HG03135 (cell line): ENCODE results near the gene VPS35L.
"Not testable (repeated sequence)": the region's sequence is repeated elsewhere in the genome, so short reads cannot be mapped to it uniquely, and the experiment has no call there.

ENCODE experiments used
- ATAC-seq: cut with Tn5 transposase; IDR thresholded peaks from one replicate; pipeline ENCODE4 v1.9.1; 2021; ENCODE audit warnings: mild to moderate bottlenecking, moderate library complexity; ENCODE audit not compliant: unreplicated experiment

VPS35L gene

DNA sequence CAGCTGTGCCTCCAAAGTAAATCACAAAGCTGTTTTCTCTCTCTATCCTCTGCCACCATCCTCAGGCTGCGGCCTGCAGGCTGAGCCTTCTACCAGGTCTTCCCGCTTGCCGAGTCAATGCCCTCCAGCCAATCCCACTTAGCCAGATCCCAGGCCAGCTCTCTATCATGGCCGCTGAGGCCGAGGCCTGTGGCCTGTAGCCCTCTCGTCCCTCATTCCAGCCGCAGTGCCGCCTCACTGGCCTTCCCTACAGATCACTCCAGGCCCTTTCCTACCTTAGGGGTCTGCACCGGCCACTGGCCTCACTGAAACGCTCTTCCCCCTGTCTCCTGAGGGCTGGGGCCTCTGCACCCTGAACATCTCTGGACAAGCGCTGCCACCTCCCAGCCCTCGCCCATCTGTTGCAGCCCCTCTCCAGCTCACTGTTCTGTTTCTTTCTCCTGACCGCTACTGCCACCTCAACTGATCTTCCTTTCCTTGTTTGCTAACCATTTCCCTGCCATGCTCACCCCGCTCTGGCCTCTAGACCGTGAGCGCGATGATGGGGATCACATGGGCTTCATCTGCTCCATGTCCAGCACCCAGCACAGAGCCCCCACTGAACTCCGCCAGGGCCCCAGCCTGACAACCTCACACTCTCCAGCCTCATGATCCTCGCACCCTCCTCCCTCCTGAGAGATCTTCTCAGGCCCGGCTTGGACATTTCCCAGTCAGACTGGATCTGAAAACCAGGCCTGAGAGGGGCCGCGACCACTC, 154.1 kb downstream of the VPS35L start:
- ATAC-seq, result no peak

DNA sequence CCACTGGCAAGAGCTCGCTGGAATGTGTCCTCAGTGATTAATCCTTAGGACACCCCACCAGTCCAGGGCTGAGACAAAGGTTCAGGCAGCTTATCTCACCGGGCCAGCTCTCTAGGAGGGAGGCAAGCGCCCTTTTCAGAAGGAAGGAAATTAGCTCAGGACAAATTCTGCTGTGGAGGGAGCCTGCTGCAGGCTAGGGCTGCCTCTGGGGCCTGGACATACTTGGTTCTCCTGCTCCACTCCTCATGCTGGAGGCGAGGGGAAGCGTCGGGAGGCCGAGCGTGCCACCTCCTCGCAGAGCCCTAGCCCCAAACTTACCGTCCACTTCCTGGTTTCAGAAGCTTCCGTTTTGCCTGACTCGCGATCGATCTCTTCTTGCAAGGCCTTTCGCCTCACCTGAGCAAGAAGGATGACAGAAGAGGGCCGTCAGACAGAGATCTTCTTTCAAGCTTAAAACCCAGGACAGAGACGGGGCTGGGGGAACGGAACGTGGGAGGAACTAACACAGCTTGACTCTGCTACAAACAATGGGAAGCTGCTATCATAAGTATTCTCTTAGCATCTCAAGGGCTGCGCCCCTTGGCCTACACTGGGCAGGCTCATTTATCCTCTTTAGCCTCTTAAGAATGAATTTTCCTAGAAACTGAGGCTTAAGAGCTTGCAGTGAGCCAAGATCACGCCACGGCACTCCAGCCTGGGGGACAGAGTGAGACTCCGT, 154.8 kb downstream of the VPS35L start:
- ATAC-seq, result no peak

DNA sequence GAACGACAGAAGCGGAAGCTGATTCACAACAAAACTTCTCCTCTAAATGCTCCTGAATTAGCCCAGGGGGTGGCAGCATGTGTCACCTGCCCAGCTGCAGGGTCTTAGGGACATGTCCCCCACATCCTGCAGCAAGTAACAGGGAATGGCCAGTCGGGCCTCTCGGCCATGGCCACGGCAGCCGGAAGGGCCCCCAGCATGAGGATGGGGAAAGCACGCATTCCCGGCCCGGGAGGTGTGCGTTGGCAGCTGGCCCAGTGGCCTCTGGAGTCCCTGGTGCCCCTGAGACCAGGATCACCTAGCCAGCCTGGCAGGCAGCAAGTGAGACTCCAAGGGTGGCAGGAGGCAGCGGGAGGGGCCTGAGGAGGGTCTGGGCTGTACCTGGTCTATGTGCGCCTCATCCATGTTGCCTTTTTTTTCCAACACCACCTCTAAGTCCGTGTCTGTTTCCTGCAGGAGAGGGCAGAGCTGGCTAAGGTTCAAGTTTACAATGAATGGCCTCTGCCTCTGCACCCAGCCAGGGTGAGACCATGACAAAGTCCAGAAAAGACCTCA, 155.6 kb downstream of the VPS35L start:
- ATAC-seq, result no peak

DNA sequence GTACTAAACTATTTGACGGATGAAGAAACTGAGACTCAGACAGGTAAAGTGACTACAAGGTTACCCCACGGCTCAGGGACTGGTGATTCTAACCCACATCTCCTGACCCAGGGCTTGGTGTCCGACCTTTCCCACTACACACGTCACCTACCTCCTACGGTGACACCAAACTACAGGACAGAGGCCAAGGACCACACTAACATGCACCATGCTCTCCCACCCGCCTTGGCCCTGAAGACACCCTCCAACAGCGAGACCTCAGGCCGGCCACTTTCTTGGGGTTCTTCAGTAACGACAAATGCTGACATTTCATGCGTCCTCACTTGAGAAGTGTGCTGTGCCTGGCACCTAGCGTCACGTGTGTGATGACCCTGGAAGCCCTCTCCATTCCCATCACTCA, 156.1 kb downstream of the VPS35L start:
- ATAC-seq, result no peak

DNA sequence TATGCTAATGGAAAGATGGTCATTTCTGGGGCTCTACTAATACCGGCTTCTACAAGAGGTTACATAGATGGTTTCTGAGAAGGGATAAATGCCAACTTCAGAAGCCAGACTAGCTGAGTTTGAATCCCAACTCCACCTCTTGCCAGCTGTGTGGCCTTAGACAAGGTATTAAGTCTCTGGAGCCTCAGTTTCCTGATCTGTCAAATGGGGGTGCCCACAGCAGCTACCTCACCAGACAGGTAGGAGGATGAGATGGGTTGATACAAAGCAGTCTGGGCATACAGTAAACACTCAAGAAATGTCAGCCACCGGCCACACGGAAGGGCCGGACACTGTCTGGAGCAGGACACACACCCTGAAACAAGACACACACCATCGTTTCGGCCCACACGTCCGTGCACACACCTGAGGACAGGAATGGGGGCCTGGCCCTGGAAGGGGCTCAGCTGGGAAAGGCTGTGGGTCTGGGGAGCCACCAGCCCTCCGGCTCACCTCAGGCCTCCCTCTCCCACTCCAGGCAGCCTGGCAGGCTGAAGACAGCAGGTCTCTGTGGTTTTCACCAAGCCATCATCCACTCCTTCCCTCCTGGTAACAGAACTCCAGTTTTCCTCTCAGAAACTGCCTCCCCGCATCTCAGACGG, 157.0 kb downstream of the VPS35L start:
- ATAC-seq, result no peak

DNA sequence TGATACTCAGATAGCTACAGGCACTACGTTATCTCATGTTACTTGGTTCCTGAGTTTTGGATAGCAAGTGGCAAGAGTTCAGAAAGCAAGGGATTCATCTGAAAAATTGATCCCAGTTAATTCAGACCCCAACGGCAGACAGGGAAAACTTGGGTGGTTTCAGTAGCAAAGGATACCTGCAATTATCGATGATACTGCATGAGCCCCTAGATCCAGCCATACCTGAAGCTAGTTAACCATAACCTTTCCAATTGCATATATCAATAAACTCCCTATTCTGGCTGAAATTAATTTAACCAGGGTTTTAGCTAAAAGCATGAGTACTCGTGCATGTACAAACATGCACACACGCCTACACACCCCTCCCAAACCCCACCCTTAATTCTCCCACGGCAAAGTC, 158.2 kb downstream of the VPS35L start:
- ATAC-seq, result no peak

DNA sequence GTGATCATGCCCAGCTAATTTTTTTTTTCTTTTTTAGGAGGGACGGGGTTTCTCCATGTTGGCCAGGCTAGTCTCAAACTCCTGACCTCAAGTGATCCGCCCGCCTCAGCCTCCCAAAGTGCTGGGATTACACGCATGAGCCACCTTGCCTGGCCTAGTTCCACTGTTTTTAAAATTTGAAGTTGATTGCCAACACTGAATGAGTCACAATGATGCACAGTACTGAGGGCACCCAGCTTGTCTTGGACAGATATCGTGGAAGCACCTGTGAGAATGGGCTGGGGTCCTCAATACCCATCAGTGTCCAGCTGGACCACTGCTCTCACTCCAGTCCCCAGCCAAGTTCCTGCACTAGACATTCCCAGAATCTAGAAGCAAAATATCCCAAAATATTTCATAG, 160.1 kb downstream of the VPS35L start:
- ATAC-seq, result no peak

DNA sequence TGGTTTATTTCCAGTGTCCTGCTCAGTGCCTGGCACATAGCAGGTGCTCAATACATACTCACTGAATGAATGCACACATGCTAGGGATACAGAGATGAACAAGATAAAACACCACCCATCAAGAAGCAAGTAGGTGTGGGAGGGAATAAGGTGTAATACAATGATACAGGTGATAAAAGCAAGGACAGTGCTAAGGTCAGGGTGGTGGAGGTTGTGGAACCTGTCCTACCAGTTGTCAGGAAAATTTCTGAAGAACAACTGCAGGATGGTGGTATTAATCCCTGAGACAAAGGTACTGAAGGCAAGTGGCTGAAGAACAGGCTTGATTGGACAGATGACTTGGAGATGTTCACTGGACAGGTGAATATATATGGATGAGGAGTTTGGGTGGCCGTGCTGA, 160.7 kb downstream of the VPS35L start:
- no peak for ATAC-seq

DNA sequence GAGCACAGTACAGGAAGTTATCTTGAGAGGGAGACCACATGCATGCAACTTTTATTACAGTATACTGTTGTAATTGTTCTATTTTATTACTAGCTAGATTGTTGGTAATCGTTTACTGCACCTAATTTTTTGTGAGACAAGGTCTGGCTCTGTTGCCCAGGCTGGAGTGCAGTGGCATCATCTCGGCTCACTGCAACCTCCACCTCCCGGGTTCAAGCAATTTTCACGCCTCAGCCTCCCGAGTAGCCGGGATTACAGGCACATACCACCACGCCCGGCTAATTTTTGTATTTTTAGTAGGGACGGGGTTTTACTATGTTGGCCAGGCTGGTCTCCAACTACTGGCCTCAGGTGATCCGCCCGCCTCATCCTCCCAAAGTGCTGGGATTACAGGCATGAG, 161.2 kb downstream of the VPS35L start:
- ATAC-seq, result not testable (repeated sequence)

DNA sequence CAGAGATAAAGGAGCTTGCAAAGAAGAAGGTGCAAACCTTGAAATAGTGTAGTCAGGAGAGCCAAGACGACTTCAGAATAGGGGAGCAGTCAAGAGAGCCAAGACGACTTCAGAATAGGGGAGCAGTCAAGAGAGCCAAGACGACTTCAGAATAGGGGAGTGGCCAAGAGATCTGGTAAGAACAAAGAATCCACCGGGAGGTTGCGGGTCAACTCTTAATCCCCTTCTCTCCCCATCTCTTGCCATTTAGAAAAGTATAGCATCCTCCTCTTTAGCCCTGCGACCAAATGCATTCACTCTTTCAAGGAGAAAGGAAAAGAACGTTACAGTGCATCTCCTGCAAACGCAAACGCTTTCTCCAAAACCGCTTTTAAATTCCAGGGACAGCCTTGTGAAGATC, 161.8 kb downstream of the VPS35L start:
- ATAC-seq, result no peak

DNA sequence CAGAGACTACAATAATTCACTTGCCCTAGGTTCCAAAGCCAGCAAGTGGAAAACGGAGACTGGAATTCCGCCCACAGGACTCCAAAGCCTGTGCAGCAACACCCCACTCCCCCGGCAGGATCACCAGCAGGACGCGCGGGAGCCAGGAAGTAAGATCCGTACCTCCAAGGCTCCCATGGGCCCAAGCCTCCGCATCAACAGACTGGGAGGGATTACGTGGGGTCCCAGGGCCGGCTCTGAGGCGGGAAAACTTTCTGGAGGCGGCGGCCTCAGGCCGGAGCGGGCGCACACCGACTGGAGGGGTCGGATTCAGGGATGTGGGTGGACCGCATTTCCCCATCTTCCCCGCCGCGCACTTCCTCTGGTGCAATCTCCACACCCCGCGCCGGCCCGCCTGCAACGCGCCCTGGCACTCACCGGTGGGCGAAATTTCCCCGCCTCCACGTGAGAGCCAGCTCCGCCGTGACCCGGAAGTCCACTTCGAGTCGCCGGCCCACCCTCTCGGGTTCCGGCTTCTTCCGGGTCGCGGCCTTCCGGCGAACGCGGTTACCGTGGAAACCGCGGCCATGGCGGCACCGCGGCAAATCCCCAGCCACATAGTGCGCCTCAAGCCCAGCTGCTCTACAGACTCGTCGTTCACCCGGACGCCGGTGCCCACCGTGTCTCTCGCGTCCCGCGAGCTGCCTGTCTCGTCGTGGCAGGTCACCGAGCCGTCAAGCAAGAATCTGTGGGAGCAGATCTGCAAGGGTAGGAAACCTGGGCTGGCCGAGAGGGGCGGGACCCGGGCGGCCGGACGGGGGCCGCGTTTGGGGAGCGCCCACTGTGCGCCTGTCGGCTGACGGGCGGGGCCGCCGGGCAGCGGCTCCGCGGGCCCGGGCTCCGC, 162.5 kb downstream of the VPS35L start, which contains the start of the genes IQCK and KNOP1:
TSS of gene IQCK (plus strand) at position 531 of the 883 bp plus-strand sequence. CDS start at position 567, 36 bp downstream.
TSS of gene KNOP1 (minus strand) at position 487 of the 883 bp plus-strand sequence. CDS start 3,192 bp downstream, outside the sequence.
- ATAC-seq, result peak; percentile 92

DNA sequence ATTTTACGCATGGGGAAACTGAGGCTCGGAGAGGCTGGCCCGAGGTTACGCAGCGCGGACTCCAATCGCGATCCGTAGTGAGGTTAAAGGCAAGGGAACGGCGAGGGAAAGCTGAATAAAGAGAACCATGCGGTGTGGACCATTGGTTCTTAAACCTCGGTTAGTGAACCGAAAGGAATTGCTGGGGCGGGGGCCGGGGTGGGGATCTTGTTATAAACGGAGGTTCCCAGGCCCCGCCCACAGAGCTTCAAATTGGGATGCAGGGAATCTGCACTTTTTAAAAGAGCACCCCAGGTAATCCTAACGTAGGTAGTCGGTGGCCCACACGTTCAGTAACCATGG, 163.1 kb downstream of the VPS35L start:
- no peak for ATAC-seq

DNA sequence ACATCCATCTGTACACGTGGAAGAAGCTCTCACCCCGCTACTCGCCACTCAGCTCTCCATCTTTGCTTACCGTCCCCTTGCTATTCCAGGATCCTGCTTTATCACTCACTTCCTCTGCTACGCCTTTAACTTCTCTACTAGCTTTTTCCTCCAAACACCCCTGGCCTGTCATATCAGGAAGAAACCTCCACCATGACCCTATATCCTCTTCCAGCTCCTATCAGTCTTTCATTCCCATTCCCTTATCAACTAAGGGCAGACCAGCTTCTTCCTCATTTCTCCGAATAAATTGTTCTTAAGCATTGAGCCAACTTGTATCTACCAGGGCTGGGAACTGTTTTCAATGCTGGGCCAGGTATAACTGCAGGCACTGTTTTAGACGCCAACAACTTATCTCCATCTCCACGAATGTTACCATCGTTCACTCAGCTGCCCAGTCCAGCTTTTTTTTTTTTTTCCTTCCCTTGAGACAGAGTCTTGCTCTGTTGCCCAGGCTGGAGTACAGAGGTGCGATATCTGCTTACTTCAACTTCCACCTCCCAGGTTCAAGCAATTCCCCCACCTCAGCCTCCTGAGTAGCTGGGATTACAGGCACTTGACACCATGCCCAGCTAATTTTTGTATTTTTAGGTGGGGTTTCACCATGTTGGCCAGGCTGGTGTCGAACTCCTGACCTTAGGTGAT, 166.9 kb downstream of the VPS35L start:
- no peak for ATAC-seq

DNA sequence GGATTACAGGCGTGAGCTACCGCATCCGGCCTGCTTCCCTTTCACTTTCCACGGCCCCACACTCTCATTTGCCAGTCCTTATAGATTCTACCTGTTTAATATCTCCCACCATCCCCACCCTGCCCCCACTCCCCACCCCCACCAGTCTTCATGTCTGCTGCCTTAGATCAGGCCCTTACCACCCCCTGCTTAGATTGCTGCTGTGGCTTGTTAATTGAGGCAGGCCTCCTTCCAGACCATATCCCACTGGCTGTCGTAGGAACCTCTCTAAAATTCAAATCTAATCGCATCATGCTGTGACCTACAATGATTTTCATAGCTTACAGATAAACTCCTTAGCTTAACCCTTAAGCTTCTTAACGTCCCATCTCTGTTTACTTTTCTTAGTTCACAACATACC, 167.5 kb downstream of the VPS35L start:
- no peak for ATAC-seq

DNA sequence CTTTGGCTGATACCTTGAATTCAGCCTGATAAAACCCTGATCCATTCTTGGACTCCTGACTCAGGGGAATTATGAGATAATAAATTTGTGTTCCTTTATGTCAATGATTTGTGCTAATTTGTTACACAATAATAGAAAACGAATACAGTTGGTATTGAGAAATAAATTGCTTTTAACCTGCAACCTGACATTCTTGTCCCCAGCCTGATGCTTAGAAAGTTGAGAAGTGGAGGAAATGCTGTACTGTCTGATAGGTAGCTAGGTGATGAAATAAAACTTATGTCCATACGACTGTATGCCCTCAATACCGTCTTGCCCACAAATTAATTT, 173.1 kb downstream of the VPS35L start:
- no peak for ATAC-seq

DNA sequence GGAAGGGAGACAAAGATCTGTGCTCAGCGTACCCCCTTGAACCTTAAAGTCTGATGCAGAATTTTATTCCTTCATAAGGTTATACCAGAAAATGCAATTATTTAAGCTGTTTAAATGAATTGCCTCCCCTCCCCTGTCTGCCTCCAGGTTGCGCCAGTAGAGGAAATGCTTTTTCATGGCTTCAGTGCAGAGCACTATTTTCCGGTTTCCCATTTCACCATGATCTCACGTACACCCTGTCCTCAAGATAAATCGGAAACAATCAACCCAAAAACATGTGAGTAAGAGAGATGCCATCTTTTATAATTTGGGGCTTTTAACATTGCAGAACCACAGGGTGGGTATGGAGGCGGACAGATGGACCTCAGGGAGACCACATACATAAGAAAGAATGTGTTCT, 178.0 kb downstream of the VPS35L start:
- no peak for ATAC-seq

DNA sequence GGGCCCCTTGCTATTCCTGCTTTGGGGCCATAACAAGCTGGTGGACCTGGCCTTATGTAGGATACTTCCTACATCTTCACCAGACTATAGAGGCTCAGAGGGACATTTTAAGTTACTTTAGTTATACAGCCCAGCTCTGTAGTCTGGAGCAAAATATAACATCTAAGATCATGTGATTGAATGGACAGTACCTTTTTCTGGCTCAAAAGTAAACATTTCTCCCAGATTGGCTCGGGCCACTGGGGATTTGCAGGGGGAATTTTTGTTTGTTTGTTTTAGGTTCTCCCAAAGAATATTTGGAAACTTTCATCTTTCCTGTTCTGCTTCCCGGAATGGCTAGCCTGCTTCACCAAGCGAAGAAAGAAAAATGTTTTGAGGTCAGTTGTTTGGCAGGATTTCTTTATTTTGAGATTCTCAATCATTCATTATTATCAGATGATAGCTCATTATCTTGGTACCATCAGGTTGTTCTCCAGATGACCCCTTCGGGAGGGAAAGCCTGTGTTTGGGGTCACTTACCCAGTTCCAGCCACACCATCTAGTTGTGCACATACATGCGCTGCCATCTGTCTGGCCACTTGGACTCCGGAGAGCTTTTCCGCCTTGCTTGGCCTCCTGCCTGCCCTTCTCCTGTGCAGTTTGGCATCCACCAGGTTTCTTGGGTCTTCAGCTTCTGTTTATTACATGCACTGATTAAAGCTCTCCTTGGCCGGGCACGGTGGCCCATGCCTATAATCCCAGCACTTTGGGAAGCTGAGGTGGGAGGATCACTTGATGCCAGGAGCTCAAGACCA, 179.8 kb downstream of the VPS35L start:
- ATAC-seq, result no peak

DNA sequence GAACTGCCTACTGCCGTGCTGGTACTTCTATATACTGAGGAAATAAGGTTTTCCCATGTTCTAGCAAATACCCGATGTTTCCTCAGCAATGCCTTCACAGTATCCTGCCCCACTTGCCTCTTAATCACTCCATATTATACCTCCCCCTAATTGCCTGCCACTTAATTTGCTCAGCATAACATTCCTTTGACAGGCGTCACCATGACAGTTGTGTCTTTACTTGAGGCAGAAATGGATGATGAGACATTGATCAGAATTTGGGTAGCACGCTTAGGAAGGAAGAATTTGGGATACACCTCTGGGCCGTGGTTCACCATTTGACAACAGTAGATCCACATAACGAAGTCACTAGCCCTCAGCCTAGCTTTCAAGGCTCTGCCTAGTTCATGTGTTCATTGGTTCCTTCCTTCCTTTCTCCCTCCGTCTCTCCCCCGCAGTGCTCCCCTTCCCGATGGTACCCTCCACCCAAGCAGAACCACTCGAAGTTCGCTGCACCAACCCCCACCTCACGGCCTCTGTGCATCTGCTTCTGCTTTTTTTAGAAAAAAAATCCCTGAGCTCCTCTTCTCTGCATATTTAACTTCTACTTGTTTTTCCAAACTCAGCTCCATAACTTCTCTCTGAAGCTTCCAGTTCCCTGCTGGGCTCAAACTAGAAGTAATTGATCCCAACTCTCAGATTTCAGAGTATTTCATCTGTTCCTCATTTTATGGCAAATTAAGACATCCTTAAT, 182.0 kb downstream of the VPS35L start:
- ATAC-seq, result no peak

DNA sequence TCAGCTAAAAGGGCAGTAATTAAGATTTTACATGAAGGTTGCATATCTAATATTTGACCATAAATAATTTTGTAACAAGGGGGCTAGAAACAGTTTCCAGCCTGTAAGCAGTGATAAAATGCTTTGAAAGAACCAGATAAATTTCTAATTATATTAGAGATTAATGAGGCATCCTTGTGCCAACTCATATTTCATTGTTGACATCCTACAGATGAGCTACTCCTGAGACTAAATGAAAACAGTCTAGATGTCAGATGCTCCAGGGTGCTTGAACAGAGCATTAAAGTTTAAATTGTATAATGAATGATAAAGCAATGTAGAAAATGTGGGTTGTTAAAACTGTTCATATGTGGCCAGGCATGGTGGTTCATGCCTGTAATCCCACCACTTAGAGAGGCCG, 185.9 kb downstream of the VPS35L start:
- no peak for ATAC-seq
